Stimulated activated naive CD8-positive, alpha-beta T cell treated with anti-CD3 and anti-CD28 coated beads, Interleukin-15, Interleukin-2, amounts not matched to agents 100 U/mL and 50 U/mL, for 24 hours (primary cell): ENCODE measurements around the gene OSBPL9.
"Not testable (repeated sequence)": the region's sequence is repeated elsewhere in the genome, so short reads cannot be mapped to it uniquely, and the experiment has no call there.

ENCODE experiments used
- ATAC-seq: fragments of 150-1000 bp; cut with Tn5 transposase; one replicate; pipeline ENCODE4 v1.10.0; 2021
- DNase-seq: peaks from one replicate; pipeline ENCODE4 v3.0.0; 2021

OSBPL9 gene

GRCh38 chr1:51638350-51638749 is 21.5 kb downstream of the OSBPL9 start:
- no peak for ATAC-seq
- DNase-seq: no peak

GRCh38 chr1:51639694-51640093 is 22.8 kb downstream of the OSBPL9 start:
- DNase-seq: no peak
- no peak for ATAC-seq

GRCh38 chr1:51641096-51641495 is 24.2 kb downstream of the OSBPL9 start:
- ATAC-seq: no peak
- DNase-seq: no peak

- DNase-seq: no peak
- ATAC-seq: no peak
These were observed 25.8 kb downstream of the OSBPL9 start for GRCh38 chr1:51642739-51643142.

GRCh38 chr1:51643362-51643761 is 26.5 kb downstream of the OSBPL9 start:
- DNase-seq (no peak), ATAC-seq (no peak)

GRCh38 chr1:51644020-51644419 is 27.1 kb downstream of the OSBPL9 start:
- DNase-seq (no peak), ATAC-seq (no peak)

DNA sequence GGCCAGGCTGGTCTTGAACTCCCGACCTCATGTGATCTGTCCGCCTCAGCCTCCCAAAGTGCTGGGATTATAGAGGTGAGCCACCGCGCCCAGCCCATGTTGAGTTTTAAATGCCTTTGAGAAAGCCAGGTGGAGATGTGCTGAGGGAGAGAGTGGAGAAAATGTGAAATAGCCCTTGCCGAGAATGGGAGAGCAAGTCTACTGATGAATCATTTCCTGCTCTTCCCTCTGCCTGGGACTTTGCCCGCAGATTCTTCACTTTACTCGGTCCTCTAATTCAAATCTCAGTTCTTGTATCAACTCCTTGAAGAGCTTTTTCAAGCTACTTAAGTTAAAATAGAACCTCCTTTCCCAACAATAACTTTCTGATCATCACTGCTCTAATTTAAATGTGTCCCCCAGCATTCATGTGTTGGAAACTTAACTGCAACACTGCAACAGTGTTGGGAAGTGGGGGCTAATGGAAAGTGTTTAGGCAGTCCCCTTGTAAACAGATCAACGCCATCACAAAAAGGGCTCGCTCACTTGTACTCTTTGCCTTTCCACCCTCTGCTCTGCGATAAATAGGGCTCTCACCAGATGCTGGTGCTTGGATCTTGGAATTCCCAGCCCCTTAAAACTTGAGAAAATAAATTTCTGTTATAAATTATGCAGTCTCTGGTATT is 27.8 kb downstream of the OSBPL9 start:
- no peak for ATAC-seq

DNA sequence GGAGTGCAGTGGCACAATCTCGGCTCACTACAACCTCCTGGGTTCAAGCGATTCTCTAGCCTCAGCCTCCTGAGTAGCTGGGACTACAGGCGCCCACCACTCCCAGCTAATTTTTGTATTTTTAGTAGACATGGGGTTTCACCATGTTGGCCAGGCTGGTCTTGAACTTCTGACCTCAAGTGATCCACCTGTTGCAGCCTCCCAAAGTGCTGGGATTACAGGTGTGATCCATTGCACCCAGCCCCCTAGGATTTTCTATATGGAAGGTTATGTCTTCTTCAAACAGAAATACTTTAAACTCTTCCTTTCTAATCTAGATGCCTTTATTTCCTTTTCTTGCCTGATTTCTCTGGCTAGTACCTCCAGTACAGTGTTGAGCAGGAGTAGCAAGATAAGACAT is 29.7 kb downstream of the OSBPL9 start:
- not testable (repeated sequence) for ATAC-seq, DNase-seq

More for the DNA sequence above, 27.8 kb downstream of the OSBPL9 start:
- no peak for DNase-seq

- DNase-seq (no peak), ATAC-seq (no peak)
These were observed 31.6 kb downstream of the OSBPL9 start for GRCh38 chr1:51648180-51649109.

GRCh38 chr1:51649593-51650091 is 32.8 kb downstream of the OSBPL9 start:
- DNase-seq (no peak), ATAC-seq (no peak)

DNA sequence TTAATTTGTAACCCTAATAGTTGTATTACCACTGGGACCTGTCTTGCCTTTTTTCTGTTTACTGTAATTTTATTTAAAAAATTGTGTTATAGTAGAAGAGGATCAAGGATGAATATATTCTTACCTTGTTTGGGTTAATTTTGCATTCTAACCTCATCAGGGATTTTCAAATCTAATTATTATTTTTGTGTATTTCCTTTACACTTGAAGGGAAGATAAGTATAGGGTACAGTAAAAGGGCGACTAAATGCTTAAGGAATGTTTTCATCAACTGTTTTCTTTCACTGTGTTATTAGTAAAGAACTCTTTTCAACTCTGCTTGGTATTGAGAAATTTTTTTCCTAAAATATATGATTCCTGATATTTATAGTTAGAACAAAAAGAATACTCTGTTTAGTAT is 33.3 kb downstream of the OSBPL9 start:
- no peak for DNase-seq

DNA sequence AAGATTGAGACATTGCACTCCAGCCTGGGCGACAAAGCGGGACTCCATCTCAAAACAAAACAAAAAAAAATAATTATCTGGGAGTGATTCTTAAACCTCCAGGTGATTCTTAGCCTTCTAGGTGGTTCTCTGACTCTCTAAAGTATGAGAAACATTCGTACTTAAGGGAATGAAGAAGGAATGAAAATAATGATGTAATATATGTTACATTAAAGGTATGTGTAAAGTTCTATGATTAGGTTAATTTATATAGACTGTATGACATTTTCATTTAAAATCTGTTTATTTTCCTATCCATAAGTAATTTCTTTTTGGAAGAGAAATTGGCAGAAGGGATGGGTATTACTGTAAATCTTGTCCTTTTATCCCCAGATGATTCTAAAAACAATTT is 34.7 kb downstream of the OSBPL9 start:
- DNase-seq (no peak), ATAC-seq (no peak)

More for the DNA sequence above, 33.3 kb downstream of the OSBPL9 start:
- ATAC-seq: no peak

DNA sequence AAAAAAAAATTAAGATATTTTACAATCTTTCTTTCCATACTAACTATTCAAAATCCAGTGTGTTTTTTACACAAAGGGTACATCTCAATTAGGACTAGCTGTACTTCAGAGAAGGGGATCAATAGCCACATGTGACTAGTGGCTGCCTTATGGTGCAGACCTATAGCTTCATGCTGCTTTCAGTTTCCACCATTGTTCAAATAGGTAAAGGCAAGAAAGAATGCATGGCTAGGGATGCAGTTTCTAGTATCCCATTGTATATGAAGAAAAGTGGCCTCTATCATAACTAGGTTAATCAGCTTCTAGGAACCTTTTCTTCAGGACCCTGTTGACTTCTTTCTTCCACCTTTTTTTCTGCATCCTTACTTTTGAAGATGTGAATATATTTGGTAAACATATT is 35.7 kb downstream of the OSBPL9 start:
- no peak for ATAC-seq

DNA sequence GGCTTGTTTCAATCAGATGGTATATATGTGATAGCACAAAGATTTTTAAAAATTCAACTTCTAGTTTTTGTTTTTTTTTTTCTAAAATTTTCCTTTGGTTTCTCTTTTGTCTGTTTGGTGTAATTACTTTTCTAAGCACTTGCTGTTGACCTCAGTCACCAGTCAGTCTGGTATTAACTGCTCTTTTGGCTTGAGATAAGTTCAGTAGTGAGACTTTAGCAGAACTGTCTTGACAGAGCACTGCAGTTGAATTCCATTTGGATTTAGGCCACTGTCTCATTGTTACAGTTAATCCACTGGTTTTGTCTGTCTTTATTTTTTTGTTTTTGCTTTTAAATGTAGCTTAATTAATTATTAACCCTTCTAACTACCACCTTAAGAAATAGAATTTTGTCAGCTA is 36.2 kb downstream of the OSBPL9 start:
- DNase-seq (no peak), ATAC-seq (no peak)

More for the DNA sequence above, 35.7 kb downstream of the OSBPL9 start:
- no peak for DNase-seq

DNA sequence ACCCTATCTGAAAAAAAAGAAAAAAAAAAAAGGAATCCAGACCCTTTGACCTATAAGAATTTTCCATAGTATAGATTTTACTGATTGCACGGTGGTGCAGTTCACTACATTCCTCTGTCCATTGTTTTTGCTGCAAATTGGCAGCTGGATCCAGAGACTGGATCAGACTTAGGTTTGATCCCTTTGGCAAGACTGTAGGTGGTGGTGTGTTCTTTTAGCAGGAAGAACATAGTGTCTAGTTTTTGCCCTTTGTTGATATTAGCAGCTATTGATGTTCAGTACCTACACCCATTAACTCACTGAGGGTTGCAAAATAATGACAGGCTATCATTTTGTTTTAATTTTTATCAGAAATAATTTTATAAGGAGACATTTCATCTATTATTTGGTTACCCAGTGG is 37.1 kb downstream of the OSBPL9 start:
- ATAC-seq: no peak
- no peak for DNase-seq

DNA sequence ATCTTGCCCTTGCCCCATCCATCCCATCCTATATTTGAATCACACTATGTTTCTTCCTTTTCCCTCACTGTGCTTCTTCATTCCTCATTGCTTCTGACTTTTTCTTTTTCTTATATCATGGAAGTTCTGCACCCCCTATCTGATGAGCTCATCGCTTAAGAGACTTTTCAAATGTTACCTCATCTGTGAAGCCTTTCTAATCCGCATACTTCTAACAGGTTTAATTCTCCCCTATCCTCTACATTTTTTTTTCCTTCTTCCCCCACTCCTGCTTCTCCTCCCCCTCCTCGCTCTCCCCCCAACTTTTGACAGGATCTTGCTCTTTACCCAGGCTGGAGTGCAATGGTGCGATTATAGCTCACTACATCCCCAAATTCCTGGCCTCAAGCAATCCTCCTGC is 39.5 kb downstream of the OSBPL9 start:
- ATAC-seq (no peak), DNase-seq (no peak)

DNA sequence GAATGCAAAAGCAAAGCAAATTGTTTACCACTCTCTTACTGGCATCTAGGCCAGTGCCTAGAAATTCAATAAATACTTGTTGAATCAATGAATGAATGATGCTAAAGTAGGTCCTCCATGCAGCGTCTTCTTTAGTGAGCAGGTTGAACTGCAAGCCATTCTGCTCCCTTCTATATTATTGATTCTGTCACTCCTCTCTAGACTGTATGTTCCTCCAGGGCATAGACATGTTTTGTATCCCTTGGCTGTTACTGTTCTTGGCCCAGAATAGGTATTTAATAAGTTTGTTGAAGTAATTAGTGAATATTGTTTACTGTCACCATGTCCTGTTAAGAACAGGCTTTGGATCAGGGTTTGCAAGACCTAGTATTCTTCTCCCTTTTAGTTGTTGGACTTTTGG is 43.7 kb downstream of the OSBPL9 start:
- ATAC-seq: no peak

GRCh38 chr1:51661081-51661518 is 44.2 kb downstream of the OSBPL9 start:
- no peak for DNase-seq
- ATAC-seq: no peak

More for the DNA sequence above, 43.7 kb downstream of the OSBPL9 start:
- DNase-seq: no peak

- ATAC-seq (no peak), DNase-seq (no peak)
These were observed 46.2 kb downstream of the OSBPL9 start for GRCh38 chr1:51663105-51663504.

DNA sequence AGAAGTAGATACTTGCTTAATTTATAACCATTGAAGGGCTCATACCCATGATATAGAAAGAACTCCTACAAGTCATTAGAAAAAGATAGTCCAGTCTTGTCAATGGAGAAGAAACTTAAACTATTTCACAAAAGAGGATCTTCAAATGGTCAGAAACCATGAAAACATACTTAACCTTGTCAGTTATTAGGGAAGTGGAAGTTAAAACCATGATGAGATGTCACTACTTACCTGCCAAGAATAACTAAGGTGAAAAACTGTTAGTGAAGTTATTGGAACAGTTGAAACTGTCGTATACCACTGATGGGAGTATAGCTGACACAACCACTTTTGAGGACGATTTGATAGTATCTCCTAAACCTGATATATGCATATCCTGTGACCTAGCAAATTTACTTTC is 46.8 kb downstream of the OSBPL9 start:
- no peak for ATAC-seq

GRCh38 chr1:51664421-51665240 is 47.7 kb downstream of the OSBPL9 start:
- ATAC-seq (no peak), DNase-seq (no peak)

More for the DNA sequence above, 46.8 kb downstream of the OSBPL9 start:
- no peak for DNase-seq

DNA sequence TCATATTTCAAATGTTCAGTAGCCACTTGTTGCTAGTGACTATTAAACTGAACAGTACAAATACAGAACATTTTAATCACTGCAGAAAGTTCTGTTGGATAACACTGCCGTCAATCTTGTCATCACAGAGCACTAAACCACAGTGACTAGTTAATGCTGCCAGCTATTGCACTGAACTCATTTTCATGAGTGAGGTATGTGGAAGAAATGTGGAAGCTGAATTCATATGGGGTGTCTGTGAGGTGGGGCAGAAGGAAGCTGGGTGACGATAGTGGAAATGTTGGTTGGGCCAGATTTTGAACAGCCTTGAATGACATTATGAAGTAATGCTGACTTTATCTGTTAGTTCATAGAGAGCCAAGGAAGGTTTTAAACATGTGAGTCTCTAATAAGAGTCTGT is 49.6 kb downstream of the OSBPL9 start:
- no peak for ATAC-seq

More for the DNA sequence above, 49.6 kb downstream of the OSBPL9 start:
- no peak for DNase-seq
